ENCODE results near the gene CCDC6. TPM values are rescaled to one million over a fixed set of nuclear protein-coding genes. Genes with fewer than 3 reads are reported as not detected.

The CCDC6 gene
- total and polyA plus RNA-seq, 9 of the 15 experiments (the other 6 are each of a cell fraction or from before 2014, with no cell fraction given): 10.4 to 41.0 (median 20.9) TPM

DNA sequence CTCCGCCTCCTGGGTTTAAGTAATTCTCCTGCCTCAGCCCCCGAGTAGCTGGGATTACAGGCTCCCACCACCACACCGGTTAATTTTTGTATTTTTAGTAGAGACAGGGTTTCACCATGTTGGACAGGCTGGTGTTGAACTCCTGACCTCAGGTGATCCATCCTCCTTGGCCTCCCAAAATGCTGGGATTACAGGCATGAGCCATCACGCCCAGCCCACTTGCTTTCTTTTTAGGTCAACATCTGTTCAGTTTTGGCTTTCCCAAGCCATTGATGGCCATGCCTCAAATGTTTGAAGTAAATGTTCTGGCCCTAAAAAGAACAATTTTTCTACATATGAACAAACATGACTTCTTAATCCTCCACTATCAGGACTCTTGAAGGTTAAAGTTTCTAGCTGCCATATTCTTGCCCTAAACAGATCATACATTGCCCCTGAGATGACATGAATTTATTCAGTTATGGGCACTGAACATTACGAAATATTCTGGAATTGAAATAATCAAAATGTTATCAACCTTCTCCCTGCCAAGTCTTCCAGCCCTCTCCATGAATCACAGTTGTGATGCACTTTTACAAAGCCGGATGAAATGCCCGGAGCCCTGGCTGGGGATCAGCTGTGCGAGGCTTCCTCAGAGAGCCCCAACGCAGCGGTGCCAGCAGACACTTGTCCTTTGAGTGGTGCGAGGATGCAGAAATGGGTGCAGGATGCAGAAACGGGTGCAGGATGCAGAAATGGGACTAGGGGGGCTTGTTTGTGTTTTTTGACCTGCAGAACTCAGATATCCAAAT, 156.0 kb downstream of the CCDC6 start (continued):
- TF ChIP-seq, protein P1, sequence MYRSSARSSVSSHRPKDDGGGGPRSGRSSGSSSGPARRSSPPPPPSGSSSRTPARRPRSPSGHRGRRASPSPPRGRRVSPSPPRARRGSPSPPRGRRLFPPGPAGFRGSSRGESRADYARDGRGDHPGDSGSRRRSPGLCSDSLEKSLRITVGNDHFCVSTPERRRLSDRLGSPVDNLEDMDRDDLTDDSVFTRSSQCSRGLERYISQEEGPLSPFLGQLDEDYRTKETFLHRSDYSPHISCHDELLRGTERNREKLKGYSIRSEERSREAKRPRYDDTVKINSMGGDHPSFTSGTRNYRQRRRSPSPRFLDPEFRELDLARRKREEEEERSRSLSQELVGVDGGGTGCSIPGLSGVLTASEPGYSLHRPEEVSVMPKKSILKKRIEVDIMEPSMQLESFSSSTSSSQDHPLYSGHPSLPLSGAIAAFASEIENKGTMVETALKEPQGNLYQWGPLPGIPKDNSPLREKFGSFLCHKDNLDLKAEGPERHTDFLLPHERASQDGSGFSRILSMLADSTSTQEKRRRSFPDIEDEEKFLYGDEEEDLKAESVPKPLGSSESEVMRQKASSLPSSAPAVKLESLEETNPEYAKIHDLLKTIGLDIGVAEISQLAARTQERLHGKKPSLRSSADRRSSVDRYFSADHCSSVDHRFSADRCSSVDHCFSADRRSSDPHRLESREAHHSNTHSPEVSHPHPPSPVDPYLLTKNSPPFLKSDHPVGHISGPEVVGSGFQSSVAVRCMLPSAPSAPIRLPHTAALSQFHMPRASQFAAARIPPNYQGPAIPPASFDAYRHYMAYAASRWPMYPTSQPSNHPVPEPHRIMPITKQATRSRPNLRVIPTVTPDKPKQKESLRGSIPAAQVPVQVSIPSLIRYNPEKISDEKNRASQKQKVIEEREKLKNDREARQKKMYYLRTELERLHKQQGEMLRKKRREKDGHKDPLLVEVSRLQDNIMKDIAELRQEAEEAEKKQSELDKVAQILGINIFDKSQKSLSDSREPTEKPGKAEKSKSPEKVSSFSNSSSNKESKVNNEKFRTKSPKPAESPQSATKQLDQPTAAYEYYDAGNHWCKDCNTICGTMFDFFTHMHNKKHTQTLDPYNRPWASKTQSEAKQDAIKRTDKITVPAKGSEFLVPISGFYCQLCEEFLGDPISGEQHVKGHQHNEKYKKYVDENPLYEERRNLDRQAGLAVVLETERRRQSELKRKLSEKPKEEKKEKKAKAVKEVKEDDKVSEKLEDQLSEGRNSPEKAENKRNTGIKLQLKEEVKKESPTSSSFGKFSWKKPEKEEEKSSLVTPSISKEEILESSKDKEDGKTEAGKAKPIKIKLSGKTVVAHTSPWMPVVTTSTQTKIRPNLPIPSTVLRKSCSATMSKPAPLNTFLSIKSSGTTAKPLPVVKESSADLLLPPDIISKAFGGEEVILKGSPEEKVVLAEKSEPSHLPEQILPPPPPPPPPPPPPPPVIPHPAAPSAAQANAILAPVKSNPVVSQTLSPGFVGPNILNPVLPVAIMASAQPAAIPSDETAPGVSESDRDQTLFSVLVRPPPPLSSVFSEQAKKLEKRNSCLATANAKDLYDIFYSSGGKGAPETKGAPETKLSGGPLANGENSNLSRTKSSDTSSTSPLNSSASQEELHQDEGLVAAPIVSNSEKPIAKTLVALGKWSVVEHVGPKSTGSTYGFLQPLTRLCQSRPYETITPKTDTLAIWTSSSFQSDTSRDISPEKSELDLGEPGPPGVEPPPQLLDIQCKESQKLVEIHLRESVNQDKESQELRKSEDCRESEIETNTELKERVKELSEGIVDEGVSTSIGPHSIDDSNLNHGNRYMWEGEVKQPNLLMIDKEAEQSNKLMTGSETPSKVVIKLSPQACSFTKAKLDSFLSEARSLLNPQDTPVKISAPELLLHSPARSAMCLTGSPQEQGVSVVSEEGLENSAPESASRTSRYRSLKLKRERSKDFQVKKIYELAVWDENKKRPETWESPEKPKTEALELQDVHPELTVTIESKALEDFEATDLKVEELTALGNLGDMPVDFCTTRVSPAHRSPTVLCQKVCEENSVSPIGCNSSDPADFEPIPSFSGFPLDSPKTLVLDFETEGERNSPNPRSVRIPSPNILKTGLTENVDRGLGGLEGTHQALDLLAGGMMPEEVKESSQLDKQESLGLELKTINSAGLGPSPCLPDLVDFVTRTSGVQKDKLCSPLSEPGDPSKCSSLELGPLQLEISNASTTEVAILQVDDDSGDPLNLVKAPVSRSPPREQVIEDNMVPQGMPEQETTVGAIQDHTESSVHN (IDR thresholded peaks at IDR 0.05; ENCODE audit: borderline replicate concordance in 1 of 2, low read depth in 1 of 2): no peak
- TF ChIP-seq ZKSCAN1 (IDR thresholded peaks at IDR 0.05; ENCODE audit: low read depth, low read length): no peak
- TF ChIP-seq L3MBTL2 (IDR thresholded peaks at IDR 0.05): no peak
- TF ChIP-seq POLR2G (IDR thresholded peaks at IDR 0.05; ENCODE audit: low read depth, low read length): no peak
- no peak for TF ChIP-seq CCNT2 (IDR thresholded peaks at IDR 0.05; ENCODE audit: borderline replicate concordance, extremely low read depth, insufficient read length, low read depth, low read length)
- TF ChIP-seq GATA2 (CRISPR knock-in tag; IDR thresholded peaks at IDR 0.05): no peak
- no peak for TF ChIP-seq PHTF2 (CRISPR knock-in tag; IDR thresholded peaks at IDR 0.05)
- TF ChIP-seq BMI1 (IDR thresholded peaks at IDR 0.05; ENCODE audit: low read length): no peak
- TF ChIP-seq ZBTB5 (IDR thresholded peaks at IDR 0.05): no peak
- no peak for TF ChIP-seq CBFA2T3 (IDR thresholded peaks at IDR 0.05)
- TF ChIP-seq EP300 (IDR thresholded peaks at IDR 0.05; ENCODE audit: low read length): no peak
- TF ChIP-seq, protein P2, sequence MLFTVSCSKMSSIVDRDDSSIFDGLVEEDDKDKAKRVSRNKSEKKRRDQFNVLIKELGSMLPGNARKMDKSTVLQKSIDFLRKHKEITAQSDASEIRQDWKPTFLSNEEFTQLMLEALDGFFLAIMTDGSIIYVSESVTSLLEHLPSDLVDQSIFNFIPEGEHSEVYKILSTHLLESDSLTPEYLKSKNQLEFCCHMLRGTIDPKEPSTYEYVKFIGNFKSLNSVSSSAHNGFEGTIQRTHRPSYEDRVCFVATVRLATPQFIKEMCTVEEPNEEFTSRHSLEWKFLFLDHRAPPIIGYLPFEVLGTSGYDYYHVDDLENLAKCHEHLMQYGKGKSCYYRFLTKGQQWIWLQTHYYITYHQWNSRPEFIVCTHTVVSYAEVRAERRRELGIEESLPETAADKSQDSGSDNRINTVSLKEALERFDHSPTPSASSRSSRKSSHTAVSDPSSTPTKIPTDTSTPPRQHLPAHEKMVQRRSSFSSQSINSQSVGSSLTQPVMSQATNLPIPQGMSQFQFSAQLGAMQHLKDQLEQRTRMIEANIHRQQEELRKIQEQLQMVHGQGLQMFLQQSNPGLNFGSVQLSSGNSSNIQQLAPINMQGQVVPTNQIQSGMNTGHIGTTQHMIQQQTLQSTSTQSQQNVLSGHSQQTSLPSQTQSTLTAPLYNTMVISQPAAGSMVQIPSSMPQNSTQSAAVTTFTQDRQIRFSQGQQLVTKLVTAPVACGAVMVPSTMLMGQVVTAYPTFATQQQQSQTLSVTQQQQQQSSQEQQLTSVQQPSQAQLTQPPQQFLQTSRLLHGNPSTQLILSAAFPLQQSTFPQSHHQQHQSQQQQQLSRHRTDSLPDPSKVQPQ (CRISPR knock-in tag; IDR thresholded peaks at IDR 0.05; ENCODE audit: borderline replicate concordance): no peak
- no peak for TF ChIP-seq STAT5A (IDR thresholded peaks at IDR 0.05; ENCODE audit: borderline replicate concordance, low read length)
